NOMO-1 (cell line): ENCODE data around the gene KLHL24.
A peak's percentile ranks its signal among the peaks of the same experiment; 100 is the strongest.
"Not testable (repeated sequence)": the region's sequence is repeated elsewhere in the genome, so short reads cannot be mapped to it uniquely, and the experiment has no call there.

Experiments
- DNase-seq, 2 experiments: peaks; one replicate each; lab custom pipeline; 2025; ENCODE audit not compliant: unreplicated experiment in 2 of 2; lab: John Stamatoyannopoulos, UW

Gene KLHL24

DNA sequence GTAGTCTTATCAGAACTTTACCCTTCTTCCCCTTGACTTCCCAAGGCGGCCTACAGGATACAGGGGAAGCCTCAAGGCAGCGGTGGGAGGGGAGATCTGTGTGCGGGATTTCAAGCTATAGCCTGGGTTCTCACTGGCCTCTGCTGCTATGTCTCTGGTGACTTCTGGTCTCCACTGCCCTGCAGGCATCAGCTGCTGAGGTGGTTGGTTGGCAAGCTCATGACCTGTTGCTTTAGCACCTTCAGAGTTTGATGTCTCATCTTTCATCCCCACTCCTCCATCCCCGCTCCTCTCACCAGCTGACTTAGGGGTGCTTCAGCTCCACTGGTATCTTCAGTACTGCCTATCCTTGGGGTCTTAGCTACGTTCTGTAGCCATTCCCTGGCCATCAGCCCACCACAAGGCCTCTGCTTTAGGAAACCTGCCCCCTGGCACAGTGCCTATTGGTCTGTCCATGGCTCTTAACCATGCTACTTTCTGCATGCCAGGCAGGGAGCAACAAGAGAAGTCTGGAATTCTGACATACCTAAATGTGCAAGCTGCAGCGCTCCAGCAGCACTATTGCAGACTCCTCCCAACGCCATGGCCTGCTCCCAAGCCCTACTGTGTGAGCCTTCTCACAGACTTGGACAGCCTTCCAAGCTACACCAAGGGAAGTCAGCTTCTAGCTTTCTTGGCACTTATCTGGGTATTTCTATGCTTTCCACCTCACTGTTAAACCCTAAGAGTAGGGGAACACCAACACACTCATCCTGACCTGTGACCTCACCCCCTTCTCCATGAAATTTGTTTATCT lies 60.3 kb downstream of the KLHL24 start:
- no peak for DNase-seq

DNA sequence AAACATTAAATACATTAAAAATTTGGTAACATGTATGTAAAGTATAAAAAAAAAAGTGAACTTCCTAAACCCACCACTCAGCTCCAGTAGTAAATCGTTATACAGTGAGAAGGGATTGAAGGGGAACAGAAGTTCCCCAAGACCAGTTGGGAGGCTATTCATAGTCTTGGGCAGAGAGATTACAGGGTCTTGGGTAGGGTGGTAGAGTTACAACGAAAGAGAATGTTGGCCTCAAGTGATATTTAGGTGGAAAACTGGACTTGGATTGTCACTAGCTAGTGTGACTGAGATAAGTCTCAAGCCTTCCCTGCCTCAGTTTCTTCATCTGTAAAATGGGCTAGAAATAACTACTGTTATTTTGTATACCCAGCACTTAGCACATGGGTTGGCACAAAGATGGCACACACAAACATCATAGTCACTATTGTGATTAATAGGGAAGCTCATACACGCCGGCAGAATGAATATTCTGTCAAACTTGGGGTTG lies 61.7 kb downstream of the KLHL24 start:
- peak in 1 of 2 experiments; percentile 39 for DNase-seq

- peak; percentile 70 to 80 for DNase-seq
Observed at GRCh38 chr3:183697610-183698317, 62.3 kb downstream of the KLHL24 start, which contains the start of gene YEATS2. Gene YEATS2 (plus strand): TSS chr3:183697797. CDS start chr3:183715163, 17,366 bp downstream.

- DNase-seq: peak; percentile 43 to 64
Observed at GRCh38 chr3:183698318-183698751, 62.9 kb downstream of the KLHL24 start.

GRCh38 chr3:183698756-183699155 lies 63.3 kb downstream of the KLHL24 start:
- peak; percentile 72 to 85 for DNase-seq

GRCh38 chr3:183699238-183699947 lies 64.0 kb downstream of the KLHL24 start:
- DNase-seq: no peak

DNA sequence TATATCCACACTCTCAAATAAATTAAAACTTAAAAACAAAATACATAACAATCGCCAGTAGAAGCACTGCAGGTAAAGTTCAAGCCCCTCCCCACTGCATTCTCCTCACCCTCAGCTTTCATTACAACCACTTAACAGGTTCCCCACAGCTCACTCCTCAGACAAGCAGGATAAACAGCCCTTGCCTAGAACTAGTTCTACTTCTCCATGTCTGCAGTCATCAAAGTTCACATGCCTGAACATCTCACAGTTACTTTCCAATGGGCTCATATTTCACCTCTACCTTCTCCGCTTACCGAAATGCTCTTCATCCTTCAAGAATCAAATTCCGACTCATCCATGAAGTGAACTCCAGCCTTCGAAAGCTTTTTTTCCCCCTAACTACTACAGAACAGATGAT lies 66.3 kb downstream of the KLHL24 start:
- DNase-seq: no peak

- not testable (repeated sequence) for DNase-seq
Observed at GRCh38 chr3:183703892-183704291, 68.5 kb downstream of the KLHL24 start.

- no peak for DNase-seq
Observed at GRCh38 chr3:183710231-183710630, 74.8 kb downstream of the KLHL24 start.

- no peak for DNase-seq
Observed at GRCh38 chr3:183711516-183711915, 76.1 kb downstream of the KLHL24 start.

- no peak for DNase-seq
Observed at GRCh38 chr3:183714622-183715021, 79.2 kb downstream of the KLHL24 start.

- DNase-seq: no peak
Observed at GRCh38 chr3:183718012-183718411, 82.6 kb downstream of the KLHL24 start.

DNA sequence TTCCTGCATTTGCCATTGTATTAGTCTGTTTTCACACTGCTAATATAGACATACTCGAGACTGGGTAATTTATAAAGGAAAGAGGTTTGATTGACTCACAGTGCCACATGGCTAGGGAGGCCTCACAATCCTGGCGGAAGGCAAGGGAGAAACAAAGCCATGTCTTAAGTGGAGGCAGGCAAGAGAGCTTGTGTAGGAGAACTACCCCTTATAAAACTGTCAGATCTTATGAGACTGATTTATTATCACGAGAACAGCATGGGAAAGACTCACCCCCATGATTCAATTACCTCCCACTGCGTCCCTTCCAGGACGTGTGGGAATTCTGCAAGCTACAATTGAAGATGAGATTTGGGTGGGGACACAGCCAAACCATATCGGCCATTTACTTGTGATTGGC lies 90.0 kb downstream of the KLHL24 start:
- DNase-seq: no peak

- DNase-seq: no peak
Observed at GRCh38 chr3:183728204-183728603, 92.8 kb downstream of the KLHL24 start.

GRCh38 chr3:183730361-183730760 lies 94.9 kb downstream of the KLHL24 start:
- no peak for DNase-seq

- DNase-seq: no peak
Observed at GRCh38 chr3:183731611-183732010, 96.2 kb downstream of the KLHL24 start.

- no peak for DNase-seq
Observed at GRCh38 chr3:183733553-183733952, 98.1 kb downstream of the KLHL24 start.
